GDM1 (cell line): ENCODE data around the gene GPBP1.

Experiments
- DNase-seq: peaks from one replicate; lab custom pipeline; 2025; lab: John Stamatoyannopoulos, UW

The GPBP1 gene

GRCh38 chr5:57209316-57210040 lies 35.6 kb downstream of the GPBP1 start:
- no peak for DNase-seq

- DNase-seq = no peak
Measured at GRCh38 chr5:57210633-57211032, 36.8 kb downstream of the GPBP1 start.

DNA sequence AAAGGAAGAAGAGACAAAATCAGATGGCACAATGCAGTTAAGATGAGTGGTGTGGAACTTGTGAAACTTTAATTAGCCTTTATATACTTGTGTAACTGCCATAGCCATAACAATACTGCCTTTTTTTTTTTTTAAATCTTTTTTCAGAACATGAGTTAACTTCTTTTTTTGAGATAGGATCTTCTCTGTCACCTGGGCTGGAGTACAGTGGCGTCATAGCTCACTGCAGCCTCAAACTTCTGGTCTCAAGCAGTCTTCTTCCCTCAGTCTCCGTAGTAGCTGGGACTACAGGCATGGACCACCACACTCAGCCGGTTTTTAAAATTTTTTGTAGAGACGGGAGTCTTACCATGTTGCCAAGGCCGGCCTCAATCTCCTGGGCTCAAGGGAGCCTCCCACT lies 37.2 kb downstream of the GPBP1 start:
- DNase-seq = no peak

GRCh38 chr5:57215629-57216195 lies 41.9 kb downstream of the GPBP1 start:
- DNase-seq = no peak

- DNase-seq = no peak
Measured at GRCh38 chr5:57216714-57217113, 42.9 kb downstream of the GPBP1 start.

GRCh38 chr5:57219386-57219785 lies 45.5 kb downstream of the GPBP1 start:
- DNase-seq = no peak

- peak; percentile 6 for DNase-seq
Measured at GRCh38 chr5:57221049-57221568, 47.2 kb downstream of the GPBP1 start.

- DNase-seq = no peak
Measured at GRCh38 chr5:57225553-57225952, 51.7 kb downstream of the GPBP1 start.

DNA sequence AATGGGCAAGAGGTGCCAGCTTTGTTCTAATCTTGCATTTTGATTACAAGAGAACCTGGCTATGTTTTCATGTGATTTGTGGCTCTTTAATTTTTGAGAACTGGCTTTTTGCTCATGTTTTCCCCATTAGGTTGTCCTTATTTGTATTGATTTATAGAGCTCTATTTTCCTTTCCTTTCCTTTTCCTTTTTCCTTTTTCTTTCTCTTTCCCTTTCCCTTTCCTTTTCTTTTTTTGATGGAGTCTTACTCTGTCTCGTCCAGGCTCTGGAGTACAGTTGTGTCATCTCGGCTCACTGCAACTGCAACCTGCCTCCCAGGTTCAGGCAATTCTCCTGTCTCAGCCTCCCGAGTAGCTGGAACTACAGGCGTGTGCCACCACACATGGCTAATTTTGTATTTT lies 55.5 kb downstream of the GPBP1 start:
- DNase-seq = no peak

DNA sequence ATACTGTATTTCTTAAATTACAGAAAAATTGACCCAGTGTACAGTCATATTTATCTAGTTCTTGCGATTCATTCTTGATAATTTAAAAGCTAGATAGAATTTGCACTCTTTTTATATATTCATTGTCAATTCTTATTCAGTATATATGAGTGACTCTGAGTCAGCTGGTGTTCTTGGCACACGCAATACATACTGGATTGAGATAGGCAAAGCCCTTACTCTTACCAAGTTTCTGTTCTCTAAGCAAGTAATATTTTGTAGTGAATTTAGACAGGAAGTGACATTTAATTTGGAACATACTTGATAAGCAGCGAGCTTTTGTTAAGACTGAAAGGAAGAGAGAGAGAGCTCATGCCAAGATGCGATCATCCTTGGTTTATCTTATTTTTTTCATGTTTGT lies 57.7 kb downstream of the GPBP1 start:
- DNase-seq = no peak

DNA sequence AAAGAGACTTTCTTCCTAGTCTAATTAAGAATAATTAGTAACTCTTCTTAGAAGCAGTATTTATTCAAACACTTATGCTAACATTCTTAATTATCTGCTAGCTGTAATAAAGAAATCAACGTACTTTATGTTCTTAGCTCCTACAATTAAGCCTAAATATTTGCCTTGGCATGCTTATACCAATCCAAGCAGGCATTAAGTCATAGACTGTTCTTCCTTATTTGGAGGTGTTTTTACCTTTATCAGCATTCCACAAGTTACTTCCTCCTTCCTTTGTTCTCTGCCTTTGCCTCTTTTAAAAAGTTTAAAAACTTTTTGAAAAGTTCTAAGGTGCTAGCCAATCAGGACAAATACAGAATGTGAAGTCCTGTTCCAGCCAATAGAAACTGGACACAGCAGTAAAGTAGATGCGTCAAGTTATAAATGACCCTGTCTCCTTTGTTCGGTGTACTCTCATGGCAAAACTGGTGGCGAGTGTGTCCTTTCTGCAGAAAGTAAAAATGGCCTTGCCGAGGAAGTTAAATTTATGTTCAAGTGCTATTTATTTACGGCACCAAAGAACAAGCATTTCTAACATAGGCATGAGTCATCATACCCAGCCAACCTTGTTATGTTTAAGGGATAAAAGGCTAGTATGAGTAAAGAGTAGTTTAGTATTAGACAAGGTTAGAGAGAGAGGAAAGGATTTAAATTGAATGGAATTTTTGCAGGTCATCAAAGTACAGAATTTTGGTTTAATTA lies 58.6 kb downstream of the GPBP1 start:
- DNase-seq = no peak

DNA sequence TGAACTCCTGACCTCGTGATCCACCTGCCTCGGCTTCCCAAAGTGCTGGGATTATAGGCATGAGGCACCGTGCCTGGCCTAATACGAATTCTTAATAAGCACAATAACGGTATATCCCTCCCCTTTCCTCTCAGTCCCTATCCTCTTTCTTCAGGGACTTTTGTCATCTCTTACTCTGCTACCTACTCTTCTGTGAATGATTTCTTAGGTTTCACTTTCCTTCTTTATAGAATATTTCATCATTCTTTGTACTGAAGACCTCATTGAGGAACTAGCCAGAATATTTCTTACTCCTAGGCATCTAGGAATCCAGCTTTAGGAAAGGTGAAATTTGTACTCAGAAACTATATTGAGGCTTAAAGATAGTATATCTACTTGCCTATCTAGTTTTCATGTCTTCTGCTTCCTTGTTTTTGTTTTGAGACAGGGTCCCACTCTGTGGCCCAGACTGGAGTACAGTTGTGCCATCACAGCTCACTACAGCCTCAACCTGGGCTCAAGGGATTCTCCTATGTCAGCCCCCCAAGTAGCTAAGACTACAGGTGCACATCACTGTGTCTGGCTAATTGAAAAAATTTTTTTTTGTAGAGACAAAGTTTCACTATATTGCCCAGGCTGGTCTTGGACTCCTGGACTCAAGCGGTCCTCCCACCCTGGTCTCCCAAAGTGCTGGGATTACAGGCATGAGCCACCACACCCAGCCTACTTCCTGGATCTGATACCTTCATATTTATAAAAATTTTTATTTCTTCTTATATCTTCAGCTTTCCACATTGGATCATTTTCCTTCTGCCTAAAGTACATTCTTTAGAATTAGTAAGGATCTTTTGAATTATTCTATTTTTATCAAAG lies 69.7 kb downstream of the GPBP1 start:
- DNase-seq = no peak

GRCh38 chr5:57244331-57244730 lies 70.5 kb downstream of the GPBP1 start:
- DNase-seq = no peak

- DNase-seq = no peak
Measured at GRCh38 chr5:57246426-57246825, 72.6 kb downstream of the GPBP1 start.

- no peak for DNase-seq
Measured at GRCh38 chr5:57247765-57248164, 73.9 kb downstream of the GPBP1 start.

- no peak for DNase-seq
Measured at GRCh38 chr5:57249265-57249874, 75.5 kb downstream of the GPBP1 start.

- no peak for DNase-seq
Measured at GRCh38 chr5:57258052-57258451, 84.2 kb downstream of the GPBP1 start.

DNA sequence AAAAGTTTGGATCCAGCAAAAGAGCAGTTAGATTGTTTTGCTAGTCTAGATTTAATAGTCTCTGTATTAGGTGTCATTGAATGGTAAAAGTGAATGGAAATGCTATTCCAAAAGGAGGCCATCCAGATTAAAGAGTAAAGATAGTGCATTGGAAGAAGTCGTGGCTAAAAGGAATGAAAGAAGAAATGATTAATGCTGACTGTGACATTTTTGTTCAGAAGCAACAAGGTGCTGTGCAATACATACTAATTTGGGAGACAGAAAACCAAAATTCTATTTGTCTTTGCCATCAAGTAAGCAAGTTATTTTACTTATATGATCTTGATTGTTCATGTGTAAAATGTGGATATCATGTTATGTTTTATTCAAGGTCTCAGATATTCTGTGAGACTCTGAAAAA lies 85.1 kb downstream of the GPBP1 start:
- DNase-seq = no peak

DNA sequence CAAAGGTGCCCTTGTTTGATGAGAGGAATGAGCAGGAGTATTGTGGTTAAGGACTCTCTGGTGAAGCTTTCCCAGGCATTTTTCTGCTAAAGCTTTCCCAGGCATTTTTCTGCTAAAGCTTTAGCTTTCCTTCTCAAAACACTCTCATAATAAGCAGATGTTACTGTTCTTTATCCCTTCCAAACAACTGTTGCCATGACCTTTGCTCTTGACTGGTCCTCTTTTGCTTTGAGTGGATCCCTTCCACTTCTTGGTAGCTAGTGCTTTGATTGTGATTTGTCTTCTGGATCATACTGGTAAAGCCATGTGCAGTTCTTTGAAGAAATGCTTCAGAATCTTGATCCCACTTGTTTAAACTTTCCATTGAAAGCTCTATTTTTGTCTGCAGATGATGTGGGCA lies 85.8 kb downstream of the GPBP1 start:
- no peak for DNase-seq

DNA sequence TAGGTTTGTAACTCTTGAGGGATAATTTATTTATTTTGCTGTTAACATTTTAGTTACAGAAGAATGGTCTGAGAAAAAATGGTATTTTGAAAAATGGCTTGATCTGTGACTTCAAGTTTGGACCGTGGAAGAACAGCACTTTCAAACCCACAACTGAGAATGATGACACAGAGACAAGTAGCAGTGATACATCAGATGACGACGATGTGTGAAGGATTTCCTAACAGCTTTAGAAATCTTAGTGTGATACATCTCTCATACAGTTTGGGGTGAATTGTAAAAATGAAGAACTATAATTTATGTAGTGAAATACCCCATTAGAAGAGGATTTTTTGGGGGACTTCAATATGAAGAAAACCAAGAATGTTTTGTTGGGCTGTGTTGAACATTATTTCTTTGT lies 88.7 kb downstream of the GPBP1 start:
- DNase-seq = no peak

DNA sequence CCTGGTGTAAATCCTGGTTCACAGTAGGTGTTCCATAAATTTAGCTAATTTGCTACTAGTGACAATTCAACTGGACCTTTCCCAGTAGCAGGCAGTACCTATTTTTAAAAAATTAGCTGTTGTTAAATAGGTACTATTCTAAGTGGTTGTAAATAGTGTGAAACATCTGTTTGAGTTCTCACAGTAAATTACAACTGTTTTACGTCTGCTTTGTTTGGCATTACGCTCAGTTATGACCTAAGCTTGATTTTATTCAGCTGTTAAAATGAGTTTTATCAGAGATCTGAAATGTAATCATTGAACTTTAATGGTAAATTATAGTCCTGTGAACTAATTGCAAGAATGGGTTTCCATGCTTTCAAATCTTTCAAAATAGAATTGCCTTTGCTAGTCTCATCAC lies 93.9 kb downstream of the GPBP1 start:
- no peak for DNase-seq

DNA sequence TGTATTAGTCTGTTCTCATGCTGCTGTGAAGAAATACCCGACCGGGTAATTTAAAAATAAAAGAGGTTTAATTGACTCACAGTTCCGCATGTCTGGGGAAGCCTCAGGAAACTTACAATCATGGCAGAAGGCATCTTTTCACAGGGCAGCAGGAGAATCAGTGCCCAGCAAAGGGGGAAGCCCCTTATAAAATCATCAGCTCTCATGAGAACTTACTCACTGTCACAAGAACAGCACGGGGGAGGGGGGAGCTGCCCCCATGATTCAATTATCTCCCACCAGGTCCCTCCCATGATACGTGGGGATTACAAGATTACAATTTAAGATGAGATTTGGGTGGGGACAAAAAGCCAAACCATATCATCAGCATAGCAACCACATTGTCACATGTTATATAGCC lies 102.5 kb downstream of the GPBP1 start:
- DNase-seq = no peak
